Spleen (tissue), 11 donors: ENCODE measurements around the gene LGMN. TPM values are rescaled to one million over a fixed set of nuclear protein-coding genes. Genes with fewer than 3 reads are reported as not detected.

Experiments
- DNase-seq: peaks from one replicate; pipeline ENCODE4 v3.0.0-alpha.2; 2020
- H3K27ac ChIP-seq, 8 donors: fragments of 200-600 bp; sonication (generic) in 7 of 8; 1 replicate in 4 of 8; 2 replicates in 4 of 8; pipeline versions ENCODE4 v1.5.0 to v1.8.0; 2016 to 2021; ENCODE audit warnings: inconsistent platforms in 4 of 8, mild to moderate bottlenecking in 4 of 8, moderate library complexity in 1 of 8
- H3K27me3 ChIP-seq, 7 donors: fragments of 200-600 bp; sonication (generic) in 6 of 7; replicated peaks in 1 of 7; 1 replicate in 4 of 7; 2 replicates in 3 of 7; pipeline versions ENCODE4 v1.5.0 to v1.8.0; 2016 to 2021; ENCODE audit warnings: inconsistent platforms in 3 of 7, mild to moderate bottlenecking in 1 of 7
- H3K36me3 ChIP-seq, 6 donors: fragments of 200-600 bp; sonication (generic) in 5 of 6; 1 replicate in 4 of 6; 2 replicates in 2 of 6; pipeline versions ENCODE4 v1.5.0 to v1.8.0; 2016 to 2021; ENCODE audit warnings: inconsistent platforms in 2 of 6
- H3K4me1 ChIP-seq, 6 donors: fragments of 200-600 bp; sonication (generic) in 5 of 6; 1 replicate in 3 of 6; 2 replicates in 3 of 6; pipeline versions ENCODE4 v1.5.0 to v1.8.0; 2016 to 2021; ENCODE audit warnings: inconsistent platforms in 3 of 6
- H3K4me3 ChIP-seq, 8 donors: fragments of 200-600 bp; sonication (generic) in 7 of 8; 1 replicate in 4 of 8; 2 replicates in 4 of 8; pipeline versions ENCODE4 v1.5.0 to v1.8.0; 2016 to 2021; ENCODE audit warnings: inconsistent platforms in 4 of 8, mild to moderate bottlenecking in 4 of 8, moderate library complexity in 2 of 8
- H3K9me3 ChIP-seq, 8 donors: fragments of 200-600 bp; sonication (generic) in 7 of 8; 1 replicate in 4 of 8; 2 replicates in 4 of 8; pipeline versions ENCODE4 v1.5.0 to v1.8.0; 2016 to 2021; ENCODE audit warnings: inconsistent platforms in 4 of 8
- CTCF ChIP-seq, 11 experiments: fragments of 200-600 bp in 7 of 11; fragments of 450-650 bp in 4 of 11; sonication (generic) in 4 of 11; IDR thresholded peaks in 8 of 11; conservative IDR thresholded peaks in 3 of 11; 1 replicate in 7 of 11; 2 replicates in 4 of 11; pipeline versions ENCODE4 v1.4.0 to v1.8.0; 2016 to 2021; ENCODE audit warnings: antibody characterized with exemption in 11 of 11, inconsistent platforms in 4 of 11, mild to moderate bottlenecking in 1 of 11
- POLR2A ChIP-seq, 3 donors: fragments of 450-650 bp; IDR thresholded peaks; one replicate each; pipeline ENCODE4 v1.5.1; 2017; ENCODE audit warnings: antibody characterized with exemption in 3 of 3, mild to moderate bottlenecking in 1 of 3
- POLR2AphosphoS5 ChIP-seq, 3 donors: sonication (generic); formaldehyde crosslinking; IDR thresholded peaks; one replicate each; pipeline ENCODE4 v1.5.1; 2017; ENCODE audit warnings: antibody characterized with exemption in 3 of 3
- WGBS, 5 donors: extraction: QIAGEN DNeasy Blood & Tissue Kit in 3 of 5; methylation state at CpG; one replicate each; pipeline versions ENCODE4 v1.1.5 to v1.1.7; 2013 to 2018; 5-methylcytosine and 5-hydroxymethylcytosine counted together
- intact Hi-C: fragments of 100-400 bp; cut with DNase I; formaldehyde crosslinking; loops from one replicate; pipeline ENCODE4 v1.15.0; 2023; ENCODE audit warnings: low total_unique reads
- polyA plus RNA-seq, 3 donors: library from polyadenylated mRNA; stranded (reverse); fragments of 200-250 nt; gene quantifications; one replicate each; pipeline ENCODE4 v1.2.1, GENCODE V29; 2013
- total RNA-seq, 7 donors: library from RNA; depleted of rRNA in 3 of 7; stranded (reverse); fragments of >200 nt in 3 of 7; fragmentation: NEBNext Ultra II Directional in 4 of 7; extraction: Animal tissue kit (Norgen Biotek cat#: 25700) in 4 of 7; gene quantifications; one replicate each; pipeline versions ENCODE4 v1.1.0 to v1.2.1, GENCODE V29; 2016 to 2021
- donor health status: healthy with polysubstance abuse.
- donor health status: DM: no; HTN: no; CAD: no; lungs with moderate emphysema.
- donor health status: DM: no; HTN: no; CAD: no.
- donor health status: Bipolar disorder and iron deficiency.
- donor health status: healthy.
- donor health status: DM: no; HTN: no; CAD: no.
- donor health status: DM: yes; HTN: yes; CAD: no.

Gene LGMN
- total and polyA plus RNA-seq, 10 donors: 56.6 to 270 (median 196) TPM

GRCh38 chr14:92701826-92702225 lies 46.6 kb downstream of the LGMN start:
- H3K9me3 ChIP-seq: no peaks in the 10 kb centered on the region
- intact Hi-C loops: no loop called here
- no peak overlapping the region for H3K4me3 ChIP-seq
- peak overlapping the region in 1 of 8 donors; percentile 82 for H3K27ac ChIP-seq
- H3K4me1 ChIP-seq: peaks cover 14 to 77% (median 47%) of the 10 kb centered on the region in 6 donors
- H3K27me3 ChIP-seq: no peaks in the 10 kb centered on the region
- peaks cover 0 to 25% (median 8%) of the 10 kb centered on the region in 6 donors for H3K36me3 ChIP-seq
- TF ChIP-seq POLR2AphosphoS5 (IDR thresholded peaks at IDR 0.05): no peak
- TF ChIP-seq CTCF (IDR thresholded peaks at IDR 0.05 in 8 of 11, conservative IDR thresholded peaks at IDR 0.05 in 3 of 11): no peak
- no peak for TF ChIP-seq POLR2A (IDR thresholded peaks at IDR 0.05)
- WGBS, 5 donors: 92 to 96% (median 93%) methylated on average over 10 of the region's 10 CpGs
- peak; percentile 69 for DNase-seq

GRCh38 chr14:92698393-92698792 lies 50.0 kb downstream of the LGMN start:
- Histone ChIP-seq H3K4me3 (no peak overlapping the region), H3K27ac (peak overlapping the region in 1 of 8 donors; percentile 37), H3K9me3 (no peaks in the 10 kb centered on the region), H3K27me3 (no peaks in the 10 kb centered on the region), H3K36me3 (peaks cover 0 to 2% (median 0%) of the 10 kb centered on the region in 6 donors), H3K4me1 (peaks cover 12 to 88% (median 50%) of the 10 kb centered on the region in 6 donors)
- intact Hi-C loops: no loop called here
- no peak for TF ChIP-seq POLR2A (IDR thresholded peaks at IDR 0.05)
- no peak for TF ChIP-seq CTCF (IDR thresholded peaks at IDR 0.05 in 8 of 11, conservative IDR thresholded peaks at IDR 0.05 in 3 of 11)
- no peak for TF ChIP-seq POLR2AphosphoS5 (IDR thresholded peaks at IDR 0.05)
- DNase-seq: no peak

DNA sequence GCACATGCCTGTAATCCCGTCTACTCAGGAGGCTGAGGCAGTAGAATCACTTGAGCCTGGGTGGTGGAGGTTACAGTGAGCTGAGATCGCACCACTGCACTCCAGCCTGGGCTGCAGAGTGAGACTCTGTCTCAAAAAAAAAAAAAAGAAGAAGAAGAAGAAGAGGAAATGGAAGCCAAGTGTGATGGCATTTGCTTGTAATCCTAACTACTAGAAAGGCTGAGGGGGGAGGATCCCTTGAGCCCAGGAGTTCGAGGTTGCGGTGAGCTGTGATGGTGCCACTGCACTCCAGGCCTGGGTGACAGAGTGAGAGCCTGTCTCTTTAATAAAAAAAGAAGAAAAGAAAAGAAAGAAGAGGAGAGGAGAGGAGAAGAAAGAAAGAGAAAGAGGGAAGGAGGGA lies 52.1 kb downstream of the LGMN start:
- 48 to 58% (median 56%) methylated on average over 4 of the region's 4 CpGs for WGBS, 5 donors
- H3K27me3 ChIP-seq: no peaks in the 10 kb centered on the region
- intact Hi-C loops: no loop called here
- no peaks in the 10 kb centered on the region for H3K9me3 ChIP-seq
- TF ChIP-seq POLR2AphosphoS5 (IDR thresholded peaks at IDR 0.05) (no peak), POLR2A (IDR thresholded peaks at IDR 0.05) (no peak), CTCF (IDR thresholded peaks at IDR 0.05 in 8 of 11, conservative IDR thresholded peaks at IDR 0.05 in 3 of 11) (no peak)
- peak; percentile 19 for DNase-seq
- no peak overlapping the region for H3K27ac ChIP-seq
- peaks cover 9 to 83% (median 45%) of the 10 kb centered on the region in 6 donors for H3K4me1 ChIP-seq
- peaks cover 0 to 5% (median 0%) of the 10 kb centered on the region in 6 donors for H3K36me3 ChIP-seq
- no peak overlapping the region for H3K4me3 ChIP-seq

DNA sequence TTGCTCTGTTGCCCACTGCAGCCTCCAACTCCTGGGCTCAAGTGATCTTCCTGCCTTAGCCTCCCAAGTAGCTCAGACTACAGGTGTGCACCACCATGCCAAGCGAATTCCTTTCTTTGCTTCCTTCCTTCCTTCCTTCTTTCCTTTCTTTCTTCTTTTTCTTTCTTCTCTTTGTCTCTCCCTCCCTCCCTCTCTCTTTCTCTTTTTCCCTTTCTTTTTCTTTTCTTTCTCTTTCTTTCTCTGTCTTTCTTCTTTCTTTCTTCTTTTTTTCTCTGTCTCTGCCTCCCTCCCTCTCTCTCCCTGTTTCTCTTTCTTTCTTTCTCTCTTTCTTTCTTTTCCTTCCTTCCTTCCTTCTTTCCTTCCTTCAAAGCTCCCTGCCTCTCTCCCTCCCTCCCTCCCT lies 52.9 kb downstream of the LGMN start:
- WGBS, 5 donors: 88 to 100% (median 94%) methylated on average over 1 of the region's 1 CpG
- intact Hi-C loops: no loop called here
- H3K4me3 ChIP-seq: no peak overlapping the region
- no peak overlapping the region for H3K27ac ChIP-seq
- TF ChIP-seq CTCF (IDR thresholded peaks at IDR 0.05 in 8 of 11, conservative IDR thresholded peaks at IDR 0.05 in 3 of 11): no peak
- no peak for TF ChIP-seq POLR2A (IDR thresholded peaks at IDR 0.05)
- TF ChIP-seq POLR2AphosphoS5 (IDR thresholded peaks at IDR 0.05): no peak
- H3K27me3 ChIP-seq: no peaks in the 10 kb centered on the region
- no peaks in the 10 kb centered on the region for H3K9me3 ChIP-seq
- H3K36me3 ChIP-seq: peaks cover 0 to 13% (median 2%) of the 10 kb centered on the region in 6 donors
- H3K4me1 ChIP-seq: peaks cover 9 to 80% (median 44%) of the 10 kb centered on the region in 6 donors
- no peak for DNase-seq
